Activated CD4-positive, alpha-beta T cell treated with anti-CD3 and anti-CD28 coated beads for 48 hours (primary cell): ENCODE results near the gene CATSPER3.

Source experiments
- DNase-seq: peaks from one replicate; pipeline ENCODE4 v3.0.0-alpha.2; 2020

CATSPER3 gene

GRCh38 chr5:135046661-135047346 lies 79.1 kb downstream of the CATSPER3 start:
- no peak for DNase-seq

- DNase-seq = no peak
Measured at GRCh38 chr5:135047347-135047695, 79.6 kb downstream of the CATSPER3 start.

- no peak for DNase-seq
Measured at GRCh38 chr5:135048286-135048685, 80.6 kb downstream of the CATSPER3 start.

GRCh38 chr5:135048930-135049329 lies 81.2 kb downstream of the CATSPER3 start:
- no peak for DNase-seq

GRCh38 chr5:135050244-135050767 lies 82.6 kb downstream of the CATSPER3 start:
- DNase-seq = no peak

- no peak for DNase-seq
Measured at GRCh38 chr5:135051399-135051798, 83.7 kb downstream of the CATSPER3 start.

- no peak for DNase-seq
Measured at GRCh38 chr5:135051872-135052271, 84.2 kb downstream of the CATSPER3 start.

- no peak for DNase-seq
Measured at GRCh38 chr5:135052511-135053145, 84.9 kb downstream of the CATSPER3 start.

GRCh38 chr5:135053278-135053677 lies 85.6 kb downstream of the CATSPER3 start:
- no peak for DNase-seq

GRCh38 chr5:135053989-135054388 lies 86.3 kb downstream of the CATSPER3 start:
- no peak for DNase-seq

- DNase-seq = no peak
Measured at GRCh38 chr5:135054546-135054945, 86.8 kb downstream of the CATSPER3 start.

- DNase-seq = no peak
Measured at GRCh38 chr5:135055396-135055795, 87.7 kb downstream of the CATSPER3 start.

GRCh38 chr5:135056316-135057030 lies 88.8 kb downstream of the CATSPER3 start:
- DNase-seq = no peak

- no peak for DNase-seq
Measured at GRCh38 chr5:135057233-135057632, 89.5 kb downstream of the CATSPER3 start.

GRCh38 chr5:135058331-135058732 lies 90.6 kb downstream of the CATSPER3 start:
- no peak for DNase-seq

- DNase-seq = no peak
Measured at GRCh38 chr5:135059000-135059923, 91.6 kb downstream of the CATSPER3 start.

- DNase-seq = no peak
Measured at GRCh38 chr5:135060021-135060420, 92.3 kb downstream of the CATSPER3 start.

GRCh38 chr5:135061001-135061400 lies 93.3 kb downstream of the CATSPER3 start:
- no peak for DNase-seq
